Bronchial epithelial cell (primary cell): ENCODE data around the gene LGALS9. TPM values are rescaled to one million over a fixed set of nuclear protein-coding genes. Genes with fewer than 3 reads are reported as not detected.

ENCODE experiments used
- DNase-seq: peaks from one replicate; pipeline ENCODE4 v3.0.0-alpha.2; 2010; ENCODE audit warnings: low read depth
- FAIRE-seq: peaks from 2 replicates; lab custom pipeline; 2011; peaks lifted over from hg19 to GRCh38; lab: Jason Lieb, UNC
- H3K27me3 ChIP-seq: 2 replicates; pipeline ENCODE4 v1.5.1; 2011; ENCODE audit warnings: low read length; ENCODE audit not compliant: control insufficient read depth, insufficient read depth
- H3K36me3 ChIP-seq: 2 replicates; pipeline ENCODE4 v1.5.1; 2011; ENCODE audit warnings: low read length; ENCODE audit not compliant: control insufficient read depth, insufficient read depth
- H3K4me3 ChIP-seq: 2 replicates; pipeline ENCODE4 v1.5.1; 2011; ENCODE audit warnings: mild to moderate bottlenecking, low read depth, low read length, control low read depth
- CTCF ChIP-seq: IDR thresholded peaks from 2 replicates; pipeline ENCODE4 v1.5.1; 2011; ENCODE audit warnings: mild to moderate bottlenecking, moderate library complexity, low read length, control low read depth, inconsistent platforms; ENCODE audit not compliant: insufficient read depth, severe bottlenecking
- total RNA-seq: library from RNA; depleted of rRNA; stranded (reverse); fragments of >200 nt; gene quantifications from 2 replicates; pipeline ENCODE4 v1.2.1, GENCODE V29; 2014

Gene LGALS9
- total RNA-seq, 1 donor from 2014 or later, result 1.3 TPM

GRCh38 chr17:27620721-27621120 lies 10.3 kb upstream of the LGALS9 start:
- TF ChIP-seq CTCF, result no peak
- no peaks in the 10 kb centered on the region for H3K36me3 ChIP-seq
- FAIRE-seq, result no peak
- no peaks in the 10 kb centered on the region for H3K27me3 ChIP-seq
- no peak overlapping the region for H3K4me3 ChIP-seq
- DNase-seq, result no peak

- H3K4me3 ChIP-seq, result no peak overlapping the region
- no peak for FAIRE-seq
- H3K27me3 ChIP-seq, result no peaks in the 10 kb centered on the region
- H3K36me3 ChIP-seq, result no peaks in the 10 kb centered on the region
- TF ChIP-seq CTCF, result no peak
- DNase-seq, result no peak
Observed at GRCh38 chr17:27621536-27621935, 9.5 kb upstream of the LGALS9 start.

GRCh38 chr17:27621942-27622559 lies 8.9 kb upstream of the LGALS9 start:
- no peak overlapping the region for H3K4me3 ChIP-seq
- H3K36me3 ChIP-seq, result no peaks in the 10 kb centered on the region
- no peak for FAIRE-seq
- no peaks in the 10 kb centered on the region for H3K27me3 ChIP-seq
- no peak for DNase-seq
- TF ChIP-seq CTCF, result no peak

- Histone ChIP-seq H3K27me3 (no peaks in the 10 kb centered on the region), H3K36me3 (no peaks in the 10 kb centered on the region), H3K4me3 (no peak overlapping the region)
- DNase-seq (no peak), FAIRE-seq (no peak)
- TF ChIP-seq CTCF, result no peak
Observed at GRCh38 chr17:27622986-27623385, 8.0 kb upstream of the LGALS9 start.

GRCh38 chr17:27623614-27624013 lies 7.4 kb upstream of the LGALS9 start:
- FAIRE-seq, result no peak
- Histone ChIP-seq H3K27me3 (no peaks in the 10 kb centered on the region), H3K4me3 (no peak overlapping the region), H3K36me3 (no peaks in the 10 kb centered on the region)
- DNase-seq, result no peak
- TF ChIP-seq CTCF, result no peak

GRCh38 chr17:27624539-27624938 lies 6.4 kb upstream of the LGALS9 start:
- no peaks in the 10 kb centered on the region for H3K27me3 ChIP-seq
- TF ChIP-seq CTCF, result no peak
- no peak overlapping the region for H3K4me3 ChIP-seq
- FAIRE-seq (peak; percentile 50), DNase-seq (no peak)
- no peaks in the 10 kb centered on the region for H3K36me3 ChIP-seq
